SK-N-SH (cell line): ENCODE results near the gene DBNDD2.

ENCODE experiments used
- CHD2 ChIP-seq: fragments of 150-350 bp; IDR thresholded peaks from 2 replicates; pipeline ENCODE4 v1.6.1; 2018; ENCODE audit warnings: low read length; ENCODE audit not compliant: partially characterized antibody
- ELF1 ChIP-seq: IDR thresholded peaks from 2 replicates; pipeline ENCODE4 v1.4.0; 2012
- EP300 ChIP-seq, 2 experiments: IDR thresholded peaks; 2 replicates each; pipeline versions ENCODE4 v1.4.0 to v1.6.1; 2012; ENCODE audit warnings: borderline replicate concordance in 1 of 2, low read depth in 1 of 2, low read length in 1 of 2
- GABPA ChIP-seq: IDR thresholded peaks from 2 replicates; pipeline ENCODE4 v1.4.0; 2012; ENCODE audit warnings: low read depth, mild to moderate bottlenecking
- JUND ChIP-seq: IDR thresholded peaks from 2 replicates; pipeline ENCODE4 v1.4.0; 2012
- MEF2A ChIP-seq: IDR thresholded peaks from 2 replicates; pipeline ENCODE4 v1.4.0; 2012; ENCODE audit warnings: low read depth, borderline replicate concordance
- RXRA ChIP-seq: IDR thresholded peaks from 2 replicates; pipeline ENCODE4 v1.4.0; 2012; ENCODE audit warnings: low read depth, mild to moderate bottlenecking, borderline replicate concordance
- TF ChIP-seq, protein P1 (sequence below): fragments of 200-600 bp; sonication (generic); IDR thresholded peaks from 2 replicates; pipeline ENCODE4 v1.6.1; 2017; ENCODE audit warnings: antibody characterized with exemption, mild to moderate bottlenecking, moderate library complexity
- TF ChIP-seq, protein P2 (sequence below): IDR thresholded peaks from 2 replicates; pipeline ENCODE4 v1.6.1; 2012; ENCODE audit warnings: mild to moderate bottlenecking, low read depth, low read length, moderate library complexity

DNA sequence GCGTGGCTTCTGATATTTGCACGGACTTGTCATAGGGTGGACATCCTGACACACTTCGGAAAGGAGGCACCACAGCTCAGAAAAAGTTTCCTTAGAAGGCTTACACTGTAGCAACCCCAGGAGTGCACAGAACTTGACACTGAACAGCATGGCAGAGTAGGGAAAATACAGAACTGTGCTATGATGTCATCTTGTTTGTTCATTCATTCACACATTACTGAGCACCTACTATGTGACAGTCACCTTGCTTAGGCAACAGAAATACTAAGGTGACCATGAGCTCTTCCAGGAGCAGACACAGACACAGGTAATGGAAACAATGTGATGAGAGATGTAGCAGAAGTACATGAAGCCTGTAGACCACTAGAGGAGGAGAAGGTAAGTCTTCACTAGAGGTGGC lies 5.4 kb downstream of the DBNDD2 start:
- TF ChIP-seq CHD2 (no peak), MEF2A (no peak), RXRA (no peak), GABPA (no peak), ELF1 (no peak), JUND (no peak), EP300 (IDR thresholded peaks at IDR 0.05; ENCODE audit: borderline replicate concordance in 1 of 2, low read depth in 1 of 2, low read length in 1 of 2) (no peak)
- TF ChIP-seq, protein P1, sequence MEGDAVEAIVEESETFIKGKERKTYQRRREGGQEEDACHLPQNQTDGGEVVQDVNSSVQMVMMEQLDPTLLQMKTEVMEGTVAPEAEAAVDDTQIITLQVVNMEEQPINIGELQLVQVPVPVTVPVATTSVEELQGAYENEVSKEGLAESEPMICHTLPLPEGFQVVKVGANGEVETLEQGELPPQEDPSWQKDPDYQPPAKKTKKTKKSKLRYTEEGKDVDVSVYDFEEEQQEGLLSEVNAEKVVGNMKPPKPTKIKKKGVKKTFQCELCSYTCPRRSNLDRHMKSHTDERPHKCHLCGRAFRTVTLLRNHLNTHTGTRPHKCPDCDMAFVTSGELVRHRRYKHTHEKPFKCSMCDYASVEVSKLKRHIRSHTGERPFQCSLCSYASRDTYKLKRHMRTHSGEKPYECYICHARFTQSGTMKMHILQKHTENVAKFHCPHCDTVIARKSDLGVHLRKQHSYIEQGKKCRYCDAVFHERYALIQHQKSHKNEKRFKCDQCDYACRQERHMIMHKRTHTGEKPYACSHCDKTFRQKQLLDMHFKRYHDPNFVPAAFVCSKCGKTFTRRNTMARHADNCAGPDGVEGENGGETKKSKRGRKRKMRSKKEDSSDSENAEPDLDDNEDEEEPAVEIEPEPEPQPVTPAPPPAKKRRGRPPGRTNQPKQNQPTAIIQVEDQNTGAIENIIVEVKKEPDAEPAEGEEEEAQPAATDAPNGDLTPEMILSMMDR, result no peak
- TF ChIP-seq, protein P2, sequence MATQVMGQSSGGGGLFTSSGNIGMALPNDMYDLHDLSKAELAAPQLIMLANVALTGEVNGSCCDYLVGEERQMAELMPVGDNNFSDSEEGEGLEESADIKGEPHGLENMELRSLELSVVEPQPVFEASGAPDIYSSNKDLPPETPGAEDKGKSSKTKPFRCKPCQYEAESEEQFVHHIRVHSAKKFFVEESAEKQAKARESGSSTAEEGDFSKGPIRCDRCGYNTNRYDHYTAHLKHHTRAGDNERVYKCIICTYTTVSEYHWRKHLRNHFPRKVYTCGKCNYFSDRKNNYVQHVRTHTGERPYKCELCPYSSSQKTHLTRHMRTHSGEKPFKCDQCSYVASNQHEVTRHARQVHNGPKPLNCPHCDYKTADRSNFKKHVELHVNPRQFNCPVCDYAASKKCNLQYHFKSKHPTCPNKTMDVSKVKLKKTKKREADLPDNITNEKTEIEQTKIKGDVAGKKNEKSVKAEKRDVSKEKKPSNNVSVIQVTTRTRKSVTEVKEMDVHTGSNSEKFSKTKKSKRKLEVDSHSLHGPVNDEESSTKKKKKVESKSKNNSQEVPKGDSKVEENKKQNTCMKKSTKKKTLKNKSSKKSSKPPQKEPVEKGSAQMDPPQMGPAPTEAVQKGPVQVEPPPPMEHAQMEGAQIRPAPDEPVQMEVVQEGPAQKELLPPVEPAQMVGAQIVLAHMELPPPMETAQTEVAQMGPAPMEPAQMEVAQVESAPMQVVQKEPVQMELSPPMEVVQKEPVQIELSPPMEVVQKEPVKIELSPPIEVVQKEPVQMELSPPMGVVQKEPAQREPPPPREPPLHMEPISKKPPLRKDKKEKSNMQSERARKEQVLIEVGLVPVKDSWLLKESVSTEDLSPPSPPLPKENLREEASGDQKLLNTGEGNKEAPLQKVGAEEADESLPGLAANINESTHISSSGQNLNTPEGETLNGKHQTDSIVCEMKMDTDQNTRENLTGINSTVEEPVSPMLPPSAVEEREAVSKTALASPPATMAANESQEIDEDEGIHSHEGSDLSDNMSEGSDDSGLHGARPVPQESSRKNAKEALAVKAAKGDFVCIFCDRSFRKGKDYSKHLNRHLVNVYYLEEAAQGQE, result no peak
